D341Med (cell line): ENCODE results near the gene ATP8B4.
"Not testable (repeated sequence)": the region's sequence is repeated elsewhere in the genome, so short reads cannot be mapped to it uniquely, and the experiment has no call there.

Experiments used
- DNase-seq: peaks from one replicate; pipeline ENCODE4 v3.0.0; 2012; ENCODE audit warnings: low spot score

Gene ATP8B4

GRCh38 chr15:50140983-50141382 is 21.9 kb upstream of the ATP8B4 start:
- DNase-seq = no peak

- DNase-seq = no peak
These were observed 21.1 kb upstream of the ATP8B4 start for GRCh38 chr15:50140098-50140497.

DNA sequence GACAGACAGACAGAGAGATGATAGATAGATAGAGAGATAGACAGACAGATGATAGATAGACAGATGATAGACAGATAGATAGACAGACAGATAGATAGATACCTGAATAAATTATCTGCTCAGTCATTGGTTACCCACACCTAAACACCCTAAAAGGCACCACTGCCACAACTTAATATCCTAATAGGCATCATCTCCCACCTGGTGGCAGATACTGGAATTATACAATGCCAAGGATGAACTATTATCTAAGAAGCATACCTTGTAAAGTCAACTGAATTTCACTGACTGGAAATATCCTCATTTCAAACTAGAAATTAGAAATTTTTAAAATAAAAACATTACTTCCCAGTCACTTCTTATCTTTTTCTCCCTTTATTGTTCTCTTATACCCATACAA is 19.4 kb upstream of the ATP8B4 start:
- DNase-seq = no peak

DNA sequence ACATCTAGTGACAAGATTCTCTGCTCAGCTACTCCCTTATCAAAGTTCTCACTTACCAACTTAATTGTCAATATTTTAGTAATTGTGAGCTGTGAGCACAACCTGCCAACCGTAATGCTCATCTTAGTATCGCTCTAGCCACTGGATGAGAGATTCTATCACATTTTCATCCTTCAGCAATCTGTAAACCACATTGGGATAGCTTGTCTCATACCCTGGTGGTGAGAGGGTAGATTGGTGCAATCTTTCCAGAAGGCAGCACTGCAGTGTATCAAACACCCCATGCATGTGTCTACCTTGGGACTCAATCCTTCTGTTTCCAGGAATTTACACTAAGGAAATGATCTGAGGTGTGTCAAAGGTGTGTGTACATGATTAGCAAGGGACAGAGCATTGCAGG is 18.9 kb upstream of the ATP8B4 start:
- DNase-seq = no peak

DNA sequence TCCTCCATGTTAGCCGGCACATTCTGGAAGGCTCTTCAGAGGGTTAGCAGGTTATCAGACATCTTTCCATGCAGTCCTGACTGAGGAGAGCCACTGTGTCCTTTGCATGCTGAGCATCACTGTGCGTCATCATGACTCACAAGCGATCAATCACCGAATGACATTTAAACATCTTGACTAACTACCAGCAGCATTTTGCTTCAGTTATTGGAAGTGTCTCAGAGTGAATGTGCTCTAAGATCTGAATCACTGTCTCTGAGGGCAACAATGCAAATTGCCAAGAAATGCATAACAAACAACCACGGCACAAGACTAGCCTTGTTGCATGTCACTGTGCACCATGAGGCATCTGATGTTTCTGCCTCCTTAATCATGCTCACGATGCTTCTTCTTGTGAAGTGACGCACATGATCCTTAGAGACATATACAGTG is 18.3 kb upstream of the ATP8B4 start:
- no peak for DNase-seq

- DNase-seq = no peak
These were observed 16.1 kb upstream of the ATP8B4 start for GRCh38 chr15:50135031-50135551.

GRCh38 chr15:50134524-50135024 is 15.5 kb upstream of the ATP8B4 start:
- no peak for DNase-seq

- DNase-seq = not testable (repeated sequence)
These were observed 13.4 kb upstream of the ATP8B4 start for GRCh38 chr15:50132251-50132984.

DNA sequence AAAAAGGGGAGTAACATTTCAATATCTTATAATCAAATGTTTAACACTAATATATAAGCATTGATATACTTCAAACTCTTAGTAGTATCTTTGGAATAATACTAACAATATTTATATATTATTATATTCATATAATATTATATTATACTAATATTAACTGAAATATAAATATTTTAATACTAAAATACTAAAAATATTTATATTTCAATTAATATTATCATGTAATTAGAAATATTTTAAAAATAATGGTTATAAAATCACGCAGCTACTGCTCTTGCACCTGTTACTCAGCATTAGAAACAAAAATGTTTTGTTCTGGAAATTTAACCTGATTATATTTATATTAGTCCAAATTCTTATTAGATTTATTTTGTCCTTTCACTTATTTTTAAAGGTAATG is 12.6 kb upstream of the ATP8B4 start:
- DNase-seq = no peak

DNA sequence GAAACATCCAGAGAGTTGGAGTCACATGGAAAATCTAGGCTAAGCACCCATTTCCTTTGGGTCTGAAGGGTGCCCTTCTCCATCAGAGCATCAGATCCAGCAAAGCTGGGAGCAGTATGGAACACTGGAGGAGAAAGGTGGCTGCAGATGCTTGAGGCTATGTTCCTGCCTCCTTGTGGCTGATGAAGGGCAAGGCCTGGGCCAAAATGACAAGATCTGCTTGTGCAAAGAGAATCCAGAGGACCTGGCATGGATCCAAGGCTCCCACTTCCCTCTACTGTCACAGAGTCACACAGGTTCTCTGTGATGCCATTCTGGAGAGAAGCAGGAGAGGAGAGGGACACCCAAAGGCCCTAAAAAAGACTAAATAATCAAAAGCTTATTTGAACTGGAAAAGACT is 9.2 kb upstream of the ATP8B4 start:
- DNase-seq = no peak

DNA sequence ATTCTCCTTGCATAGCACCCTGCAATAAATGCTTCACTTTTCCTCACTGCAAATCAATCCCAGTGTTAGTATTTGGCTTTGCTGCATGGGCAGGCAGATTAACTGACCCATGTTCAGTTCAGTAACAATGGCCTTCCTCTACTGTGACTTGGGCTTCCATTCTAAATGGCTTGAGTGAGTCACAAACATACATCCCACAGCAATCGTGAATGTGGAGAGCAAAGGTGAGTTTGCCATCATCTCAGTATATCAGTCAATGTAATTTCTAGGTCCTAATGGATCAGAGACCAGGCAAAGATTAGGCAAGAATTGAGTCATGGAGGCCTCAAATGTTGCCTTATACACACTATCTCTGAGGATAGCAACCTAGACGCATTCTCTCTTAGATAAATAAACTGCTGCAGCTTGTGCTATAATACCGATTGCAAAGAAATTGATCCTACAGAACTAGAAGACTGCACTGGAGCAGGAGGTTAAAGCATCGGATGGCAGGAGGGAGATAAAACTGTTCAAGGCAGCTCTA is 8.3 kb upstream of the ATP8B4 start:
- no peak for DNase-seq

- no peak for DNase-seq
These were observed 7.0 kb upstream of the ATP8B4 start for GRCh38 chr15:50126072-50126471.

GRCh38 chr15:50124631-50125030 is 5.6 kb upstream of the ATP8B4 start:
- no peak for DNase-seq

DNA sequence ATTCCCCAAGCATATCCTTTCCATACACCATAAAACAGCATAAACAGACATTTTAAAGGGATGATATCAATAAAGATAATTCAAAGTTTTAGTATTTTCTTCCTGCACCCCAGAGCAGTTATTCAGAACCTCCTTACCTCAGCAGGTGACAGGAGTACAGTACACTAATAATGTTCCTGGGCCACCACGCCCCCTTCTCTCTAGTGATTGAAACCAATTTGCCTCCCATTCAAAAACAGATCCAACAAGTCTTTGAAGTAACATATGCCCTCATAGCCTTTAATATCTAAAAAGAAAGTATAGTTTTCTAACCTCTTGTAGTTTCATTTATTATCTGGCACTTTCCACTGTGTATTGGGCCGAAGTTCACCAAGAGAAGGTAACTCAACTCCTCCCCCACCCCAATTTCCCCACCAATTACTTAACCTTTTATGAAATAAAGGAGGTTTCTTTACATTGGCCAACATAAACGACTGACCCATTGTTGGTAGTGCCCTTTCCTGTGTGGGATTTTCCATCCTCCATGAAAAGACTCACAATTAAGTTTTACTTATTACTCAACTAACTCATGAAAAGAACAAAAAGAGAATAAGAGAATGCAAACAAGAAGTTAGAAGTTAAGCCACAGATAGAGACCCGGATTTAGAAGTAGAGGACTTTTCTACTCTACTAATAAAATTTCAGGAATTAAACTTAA is 5.0 kb upstream of the ATP8B4 start:
- no peak for DNase-seq

DNA sequence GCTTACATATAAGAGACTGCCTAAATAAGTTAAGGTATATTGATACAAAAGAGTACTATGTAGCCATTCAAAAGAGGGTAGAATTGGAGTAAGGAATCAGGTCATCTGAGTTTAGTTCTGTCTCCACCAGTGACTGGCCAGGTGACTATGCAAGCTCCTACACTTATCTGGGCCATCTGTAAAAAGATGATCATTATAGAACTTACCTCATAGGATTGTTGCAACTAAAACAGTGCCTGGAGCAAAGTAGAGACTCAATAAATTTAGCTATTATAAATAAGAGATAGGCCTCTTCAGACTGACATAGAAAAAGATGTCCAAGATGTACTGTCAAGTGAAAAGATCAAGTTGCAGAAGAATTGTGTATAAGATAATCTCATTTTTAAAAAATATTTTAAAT is 1.7 kb upstream of the ATP8B4 start:
- no peak for DNase-seq

DNA sequence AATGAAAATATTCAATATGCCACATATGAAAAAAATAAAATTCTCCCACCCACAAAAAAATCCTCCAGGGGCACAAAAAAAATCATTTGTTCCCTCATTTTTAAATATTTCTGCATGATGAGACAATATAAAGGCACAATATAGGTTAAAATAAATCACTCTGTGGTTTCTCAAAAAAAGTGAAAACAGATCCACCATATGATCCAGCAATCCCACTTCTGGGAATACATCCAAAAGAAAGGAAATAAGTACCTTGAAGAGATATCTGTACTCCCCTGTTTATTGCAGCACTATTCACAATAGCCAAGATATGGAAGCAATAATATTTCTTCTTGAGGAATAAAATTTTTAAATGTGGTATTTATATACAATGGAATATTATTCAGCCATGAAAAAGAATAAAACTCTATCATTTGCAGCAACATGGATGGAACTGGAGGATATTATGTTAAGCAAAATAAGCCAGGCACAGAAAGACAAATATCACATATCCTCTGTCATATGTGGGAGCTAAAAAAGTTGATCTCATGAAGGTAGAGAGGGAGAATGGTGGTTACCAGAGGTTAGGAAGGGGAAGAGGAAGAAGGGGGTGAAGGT is 1.5 kb downstream of the ATP8B4 start:
- no peak for DNase-seq

DNA sequence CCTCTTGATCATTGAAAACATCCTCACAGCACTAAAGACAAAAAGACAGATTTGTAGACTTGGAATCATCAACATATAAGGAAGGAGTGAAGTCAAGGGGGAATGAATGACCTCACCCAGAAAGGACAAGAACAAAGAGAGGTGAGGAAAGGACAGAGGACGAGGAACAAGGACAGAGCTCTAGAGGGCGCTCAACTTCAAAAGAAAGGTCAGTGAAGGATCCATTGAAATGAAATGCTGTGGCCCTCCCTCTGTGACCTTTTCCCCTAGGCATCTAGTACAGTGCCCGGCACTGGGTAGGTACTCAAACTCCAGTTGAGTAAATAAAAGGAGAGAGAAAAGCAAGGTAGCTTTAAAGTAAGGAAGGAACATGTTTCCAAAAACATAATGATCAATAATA is 2.6 kb downstream of the ATP8B4 start:
- no peak for DNase-seq

DNA sequence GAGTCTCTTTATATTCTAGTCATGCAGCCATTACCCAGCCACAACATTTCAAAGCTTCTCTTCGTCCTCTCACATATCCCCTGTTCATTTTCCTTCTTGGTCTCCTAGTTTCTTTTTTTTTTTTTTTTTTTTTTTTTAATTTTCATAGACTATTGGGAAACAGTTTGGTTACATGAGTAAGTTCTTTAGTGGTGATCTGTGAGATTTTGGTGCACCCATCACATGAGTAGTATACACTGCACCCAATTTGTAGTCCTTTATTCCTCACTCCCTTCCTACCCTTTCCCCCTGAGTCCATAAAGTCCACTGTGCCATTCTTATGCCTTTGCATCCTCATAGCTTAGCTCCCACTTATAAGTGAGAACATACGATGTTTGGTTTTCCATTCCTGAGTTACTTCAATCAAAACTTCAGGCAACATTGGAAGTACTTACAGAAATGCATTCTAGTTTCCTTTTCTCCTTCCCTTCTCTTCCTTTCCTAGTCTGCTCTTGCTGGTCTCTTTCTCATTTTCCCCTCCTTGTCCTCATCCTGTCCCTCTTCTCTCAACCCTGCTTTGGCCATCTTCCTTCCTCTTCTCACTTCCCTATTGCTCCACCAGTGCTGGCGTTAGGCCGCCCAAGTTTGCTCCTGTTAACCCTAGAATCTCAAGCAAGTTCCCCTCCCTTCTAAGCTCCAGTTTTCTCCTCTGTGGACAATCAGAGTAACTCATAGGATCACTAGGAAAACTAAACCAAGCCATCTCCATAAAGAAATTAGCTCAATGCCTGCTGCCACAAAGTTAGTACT is 4.8 kb downstream of the ATP8B4 start:
- DNase-seq = no peak

GRCh38 chr15:50113187-50113505 is 5.9 kb downstream of the ATP8B4 start:
- no peak for DNase-seq

GRCh38 chr15:50112488-50113186 is 6.4 kb downstream of the ATP8B4 start:
- no peak for DNase-seq

GRCh38 chr15:50110285-50110684 is 8.7 kb downstream of the ATP8B4 start:
- no peak for DNase-seq
